HepG2 (cell line): ENCODE results near the gene DIPK1B. TPM values are rescaled to one million over a fixed set of nuclear protein-coding genes. Genes with fewer than 3 reads are reported as not detected.

Source experiments
- ATM ChIP-seq: fragments of 450-650 bp; IDR thresholded peaks from 2 replicates; pipeline ENCODE4 v1.7.1; 2017; ENCODE audit warnings: mild to moderate bottlenecking, borderline replicate concordance
- ATRX ChIP-seq: sonication (generic); formaldehyde crosslinking; IDR thresholded peaks from 2 replicates; pipeline ENCODE4 v1.4.0; 2020; ENCODE audit warnings: missing genetic modification reagents, borderline replicate concordance
- CEBPG ChIP-seq: IDR thresholded peaks from 2 replicates; pipeline ENCODE4 v1.6.1; 2016
- GLI4 ChIP-seq: sonication (generic); formaldehyde crosslinking; IDR thresholded peaks from 2 replicates; pipeline ENCODE4 v1.5.1; 2020; ENCODE audit warnings: missing genetic modification reagents, mild to moderate bottlenecking, moderate library complexity, borderline replicate concordance
- PHF8 ChIP-seq: sonication (generic); formaldehyde crosslinking; IDR thresholded peaks from 2 replicates; pipeline ENCODE4 v1.5.0; 2020; ENCODE audit warnings: missing genetic modification reagents
- PPARG ChIP-seq: conservative IDR thresholded peaks from 2 replicates; pipeline ENCODE4 v1.6.1; 2016; ENCODE audit warnings: missing biosample characterization, missing genetic modification reagents
- ZNF10 ChIP-seq: sonication (generic); formaldehyde crosslinking; IDR thresholded peaks from 2 replicates; pipeline ENCODE4 v1.4.0; 2020; ENCODE audit warnings: mild to moderate bottlenecking, low read depth, missing genetic modification reagents, borderline replicate concordance
- ZNF234 ChIP-seq: sonication (generic); formaldehyde crosslinking; conservative IDR thresholded peaks from 2 replicates; pipeline ENCODE4 v1.5.1; 2020; ENCODE audit warnings: mild to moderate bottlenecking, missing genetic modification reagents
- ZNF251 ChIP-seq: sonication (generic); formaldehyde crosslinking; IDR thresholded peaks from 2 replicates; pipeline ENCODE4 v1.9.0; 2021; ENCODE audit warnings: mild to moderate bottlenecking, missing genetic modification reagents
- polyA plus RNA-seq, 8 experiments: library from polyadenylated mRNA; depleted of rRNA in 3 of 8; stranded (reverse) in 7 of 8; unstranded in 1 of 8; fragments of >200 nt; fragmentation: Illumina TruSeq in 4 of 8; extraction: Trizol in 4 of 8; gene quantifications; 2 replicates each; pipeline versions ENCODE4 v1.2.1 to v1.2.3, GENCODE V29; 2011 to 2016; ENCODE audit warnings: low read depth in 4 of 8, missing spikeins in 1 of 8, mixed read lengths in 1 of 8; ENCODE audit not compliant: insufficient read depth in 1 of 8
- total RNA-seq, 5 experiments: library from RNA; depleted of rRNA; stranded (reverse); fragments of >200 nt; fragmentation: Illumina TruSeq; extraction: Trizol; gene quantifications; 2 replicates each; pipeline ENCODE4 v1.2.3, GENCODE V29; 2016; ENCODE audit warnings: low read depth in 1 of 5
- TF ChIP-seq, protein P1 (sequence below): sonication (generic); formaldehyde crosslinking; IDR thresholded peaks from 2 replicates; pipeline ENCODE4 v1.5.1; 2020; ENCODE audit warnings: mild to moderate bottlenecking, missing genetic modification reagents, moderate library complexity
- TF ChIP-seq, protein P2 (sequence below): sonication (generic); formaldehyde crosslinking; IDR thresholded peaks from 2 replicates; pipeline ENCODE4 v1.5.0; 2020; ENCODE audit warnings: missing genetic modification reagents
- TF ChIP-seq, protein P3 (sequence below): sonication (generic); formaldehyde crosslinking; IDR thresholded peaks from 2 replicates; pipeline ENCODE4 v1.4.0; 2020; ENCODE audit warnings: missing genetic modification reagents, borderline replicate concordance
- TF ChIP-seq, protein P4 (sequence below): sonication (generic); formaldehyde crosslinking; IDR thresholded peaks from 2 replicates; pipeline ENCODE4 v1.5.0; 2020; ENCODE audit warnings: mild to moderate bottlenecking, missing genetic modification reagents, moderate library complexity
- TF ChIP-seq, protein P5 (sequence below): sonication (generic); formaldehyde crosslinking; IDR thresholded peaks from 2 replicates; pipeline ENCODE4 v1.5.0; 2020; ENCODE audit warnings: mild to moderate bottlenecking, missing genetic modification reagents, borderline replicate concordance
- TF ChIP-seq, protein P6 (sequence below): sonication (generic); formaldehyde crosslinking; IDR thresholded peaks from 2 replicates; pipeline ENCODE4 v1.5.1; 2020; ENCODE audit warnings: mild to moderate bottlenecking, moderate library complexity, missing genetic modification reagents

DIPK1B gene
- total and polyA plus RNA-seq, 2 of the 13 experiments (the other 11 are each of a cell fraction or from before 2014, with no cell fraction given): 0.18 to 3.9 TPM

DNA sequence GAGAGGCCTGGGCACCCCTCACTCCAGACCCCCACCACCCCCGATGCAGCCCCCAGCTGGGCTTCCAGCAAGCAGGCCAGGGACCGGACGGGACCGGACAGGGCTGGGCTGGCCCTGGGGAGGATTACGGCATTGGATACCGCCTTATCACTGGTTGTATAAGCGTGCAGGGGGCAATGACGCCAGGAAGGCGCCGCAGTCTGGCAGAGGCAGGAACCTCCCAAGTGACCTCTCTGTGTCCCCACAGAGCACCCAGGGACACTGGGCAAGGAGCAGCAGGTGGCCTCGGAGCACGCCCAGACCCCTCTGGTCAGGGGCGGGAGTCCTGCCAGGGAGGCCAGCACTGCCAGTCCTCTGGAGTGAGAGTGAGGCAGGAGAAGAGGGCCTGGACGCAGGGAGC, 52.7 kb downstream of the DIPK1B start (continued):
- TF ChIP-seq, protein P1, sequence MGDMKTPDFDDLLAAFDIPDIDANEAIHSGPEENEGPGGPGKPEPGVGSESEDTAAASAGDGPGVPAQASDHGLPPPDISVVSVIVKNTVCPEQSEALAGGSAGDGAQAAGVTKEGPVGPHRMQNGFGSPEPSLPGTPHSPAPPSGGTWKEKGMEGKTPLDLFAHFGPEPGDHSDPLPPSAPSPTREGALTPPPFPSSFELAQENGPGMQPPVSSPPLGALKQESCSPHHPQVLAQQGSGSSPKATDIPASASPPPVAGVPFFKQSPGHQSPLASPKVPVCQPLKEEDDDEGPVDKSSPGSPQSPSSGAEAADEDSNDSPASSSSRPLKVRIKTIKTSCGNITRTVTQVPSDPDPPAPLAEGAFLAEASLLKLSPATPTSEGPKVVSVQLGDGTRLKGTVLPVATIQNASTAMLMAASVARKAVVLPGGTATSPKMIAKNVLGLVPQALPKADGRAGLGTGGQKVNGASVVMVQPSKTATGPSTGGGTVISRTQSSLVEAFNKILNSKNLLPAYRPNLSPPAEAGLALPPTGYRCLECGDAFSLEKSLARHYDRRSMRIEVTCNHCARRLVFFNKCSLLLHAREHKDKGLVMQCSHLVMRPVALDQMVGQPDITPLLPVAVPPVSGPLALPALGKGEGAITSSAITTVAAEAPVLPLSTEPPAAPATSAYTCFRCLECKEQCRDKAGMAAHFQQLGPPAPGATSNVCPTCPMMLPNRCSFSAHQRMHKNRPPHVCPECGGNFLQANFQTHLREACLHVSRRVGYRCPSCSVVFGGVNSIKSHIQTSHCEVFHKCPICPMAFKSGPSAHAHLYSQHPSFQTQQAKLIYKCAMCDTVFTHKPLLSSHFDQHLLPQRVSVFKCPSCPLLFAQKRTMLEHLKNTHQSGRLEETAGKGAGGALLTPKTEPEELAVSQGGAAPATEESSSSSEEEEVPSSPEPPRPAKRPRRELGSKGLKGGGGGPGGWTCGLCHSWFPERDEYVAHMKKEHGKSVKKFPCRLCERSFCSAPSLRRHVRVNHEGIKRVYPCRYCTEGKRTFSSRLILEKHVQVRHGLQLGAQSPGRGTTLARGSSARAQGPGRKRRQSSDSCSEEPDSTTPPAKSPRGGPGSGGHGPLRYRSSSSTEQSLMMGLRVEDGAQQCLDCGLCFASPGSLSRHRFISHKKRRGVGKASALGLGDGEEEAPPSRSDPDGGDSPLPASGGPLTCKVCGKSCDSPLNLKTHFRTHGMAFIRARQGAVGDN (CRISPR knock-in tag): peak; percentile 53
- TF ChIP-seq, protein P2, sequence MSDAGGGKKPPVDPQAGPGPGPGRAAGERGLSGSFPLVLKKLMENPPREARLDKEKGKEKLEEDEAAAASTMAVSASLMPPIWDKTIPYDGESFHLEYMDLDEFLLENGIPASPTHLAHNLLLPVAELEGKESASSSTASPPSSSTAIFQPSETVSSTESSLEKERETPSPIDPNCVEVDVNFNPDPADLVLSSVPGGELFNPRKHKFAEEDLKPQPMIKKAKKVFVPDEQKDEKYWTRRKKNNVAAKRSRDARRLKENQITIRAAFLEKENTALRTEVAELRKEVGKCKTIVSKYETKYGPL (CRISPR knock-in tag): no peak
- TF ChIP-seq ATRX (no peak), ZNF251 (CRISPR knock-in tag) (no peak), PHF8 (0 out of 2 replicates have a peak, but pooled peaks have one; percentile 15), ZNF234 (CRISPR knock-in tag) (no peak), ATM (peak; percentile 25; the same call in 1 of the 2 replicates), GLI4 (CRISPR knock-in tag) (no peak), CEBPG (CRISPR knock-in tag) (no peak), ZNF10 (CRISPR knock-in tag) (no peak), PPARG (CRISPR knock-in tag) (no peak)
- TF ChIP-seq, protein P3, sequence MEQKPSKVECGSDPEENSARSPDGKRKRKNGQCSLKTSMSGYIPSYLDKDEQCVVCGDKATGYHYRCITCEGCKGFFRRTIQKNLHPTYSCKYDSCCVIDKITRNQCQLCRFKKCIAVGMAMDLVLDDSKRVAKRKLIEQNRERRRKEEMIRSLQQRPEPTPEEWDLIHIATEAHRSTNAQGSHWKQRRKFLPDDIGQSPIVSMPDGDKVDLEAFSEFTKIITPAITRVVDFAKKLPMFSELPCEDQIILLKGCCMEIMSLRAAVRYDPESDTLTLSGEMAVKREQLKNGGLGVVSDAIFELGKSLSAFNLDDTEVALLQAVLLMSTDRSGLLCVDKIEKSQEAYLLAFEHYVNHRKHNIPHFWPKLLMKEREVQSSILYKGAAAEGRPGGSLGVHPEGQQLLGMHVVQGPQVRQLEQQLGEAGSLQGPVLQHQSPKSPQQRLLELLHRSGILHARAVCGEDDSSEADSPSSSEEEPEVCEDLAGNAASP (CRISPR knock-in tag): peak; percentile 40; the same call in 1 of the 2 replicates
- TF ChIP-seq, protein P4, sequence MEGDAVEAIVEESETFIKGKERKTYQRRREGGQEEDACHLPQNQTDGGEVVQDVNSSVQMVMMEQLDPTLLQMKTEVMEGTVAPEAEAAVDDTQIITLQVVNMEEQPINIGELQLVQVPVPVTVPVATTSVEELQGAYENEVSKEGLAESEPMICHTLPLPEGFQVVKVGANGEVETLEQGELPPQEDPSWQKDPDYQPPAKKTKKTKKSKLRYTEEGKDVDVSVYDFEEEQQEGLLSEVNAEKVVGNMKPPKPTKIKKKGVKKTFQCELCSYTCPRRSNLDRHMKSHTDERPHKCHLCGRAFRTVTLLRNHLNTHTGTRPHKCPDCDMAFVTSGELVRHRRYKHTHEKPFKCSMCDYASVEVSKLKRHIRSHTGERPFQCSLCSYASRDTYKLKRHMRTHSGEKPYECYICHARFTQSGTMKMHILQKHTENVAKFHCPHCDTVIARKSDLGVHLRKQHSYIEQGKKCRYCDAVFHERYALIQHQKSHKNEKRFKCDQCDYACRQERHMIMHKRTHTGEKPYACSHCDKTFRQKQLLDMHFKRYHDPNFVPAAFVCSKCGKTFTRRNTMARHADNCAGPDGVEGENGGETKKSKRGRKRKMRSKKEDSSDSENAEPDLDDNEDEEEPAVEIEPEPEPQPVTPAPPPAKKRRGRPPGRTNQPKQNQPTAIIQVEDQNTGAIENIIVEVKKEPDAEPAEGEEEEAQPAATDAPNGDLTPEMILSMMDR (CRISPR knock-in tag): peak; percentile 24; the same call in 1 of the 2 replicates
- TF ChIP-seq, protein P5, sequence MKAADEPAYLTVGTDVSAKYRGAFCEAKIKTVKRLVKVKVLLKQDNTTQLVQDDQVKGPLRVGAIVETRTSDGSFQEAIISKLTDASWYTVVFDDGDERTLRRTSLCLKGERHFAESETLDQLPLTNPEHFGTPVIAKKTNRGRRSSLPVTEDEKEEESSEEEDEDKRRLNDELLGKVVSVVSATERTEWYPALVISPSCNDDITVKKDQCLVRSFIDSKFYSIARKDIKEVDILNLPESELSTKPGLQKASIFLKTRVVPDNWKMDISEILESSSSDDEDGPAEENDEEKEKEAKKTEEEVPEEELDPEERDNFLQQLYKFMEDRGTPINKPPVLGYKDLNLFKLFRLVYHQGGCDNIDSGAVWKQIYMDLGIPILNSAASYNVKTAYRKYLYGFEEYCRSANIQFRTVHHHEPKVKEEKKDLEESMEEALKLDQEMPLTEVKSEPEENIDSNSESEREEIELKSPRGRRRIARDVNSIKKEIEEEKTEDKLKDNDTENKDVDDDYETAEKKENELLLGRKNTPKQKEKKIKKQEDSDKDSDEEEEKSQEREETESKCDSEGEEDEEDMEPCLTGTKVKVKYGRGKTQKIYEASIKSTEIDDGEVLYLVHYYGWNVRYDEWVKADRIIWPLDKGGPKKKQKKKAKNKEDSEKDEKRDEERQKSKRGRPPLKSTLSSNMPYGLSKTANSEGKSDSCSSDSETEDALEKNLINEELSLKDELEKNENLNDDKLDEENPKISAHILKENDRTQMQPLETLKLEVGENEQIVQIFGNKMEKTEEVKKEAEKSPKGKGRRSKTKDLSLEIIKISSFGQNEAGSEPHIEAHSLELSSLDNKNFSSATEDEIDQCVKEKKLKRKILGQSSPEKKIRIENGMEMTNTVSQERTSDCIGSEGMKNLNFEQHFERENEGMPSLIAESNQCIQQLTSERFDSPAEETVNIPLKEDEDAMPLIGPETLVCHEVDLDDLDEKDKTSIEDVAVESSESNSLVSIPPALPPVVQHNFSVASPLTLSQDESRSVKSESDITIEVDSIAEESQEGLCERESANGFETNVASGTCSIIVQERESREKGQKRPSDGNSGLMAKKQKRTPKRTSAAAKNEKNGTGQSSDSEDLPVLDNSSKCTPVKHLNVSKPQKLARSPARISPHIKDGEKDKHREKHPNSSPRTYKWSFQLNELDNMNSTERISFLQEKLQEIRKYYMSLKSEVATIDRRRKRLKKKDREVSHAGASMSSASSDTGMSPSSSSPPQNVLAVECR (CRISPR knock-in tag): 0 out of 2 replicates have a peak, but pooled peaks have one; percentile 30
- TF ChIP-seq, protein P6, sequence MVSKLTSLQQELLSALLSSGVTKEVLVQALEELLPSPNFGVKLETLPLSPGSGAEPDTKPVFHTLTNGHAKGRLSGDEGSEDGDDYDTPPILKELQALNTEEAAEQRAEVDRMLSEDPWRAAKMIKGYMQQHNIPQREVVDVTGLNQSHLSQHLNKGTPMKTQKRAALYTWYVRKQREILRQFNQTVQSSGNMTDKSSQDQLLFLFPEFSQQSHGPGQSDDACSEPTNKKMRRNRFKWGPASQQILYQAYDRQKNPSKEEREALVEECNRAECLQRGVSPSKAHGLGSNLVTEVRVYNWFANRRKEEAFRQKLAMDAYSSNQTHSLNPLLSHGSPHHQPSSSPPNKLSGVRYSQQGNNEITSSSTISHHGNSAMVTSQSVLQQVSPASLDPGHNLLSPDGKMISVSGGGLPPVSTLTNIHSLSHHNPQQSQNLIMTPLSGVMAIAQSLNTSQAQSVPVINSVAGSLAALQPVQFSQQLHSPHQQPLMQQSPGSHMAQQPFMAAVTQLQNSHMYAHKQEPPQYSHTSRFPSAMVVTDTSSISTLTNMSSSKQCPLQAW (CRISPR knock-in tag): peak; percentile 48; the same call in 1 of the 2 replicates
